DOHH2 (cell line): ENCODE measurements around the gene RAB37.

Source experiments
- H3F3A ChIP-seq: fragments of 200-600 bp; sonication (generic), shearing (Covaris generic); 2 replicates; pipeline ENCODE4 v1.6.0; 2016; ENCODE audit warnings: antibody characterized with exemption, mild to moderate bottlenecking; ENCODE audit not compliant: control insufficient read depth, insufficient read depth
- H3K27ac ChIP-seq: fragments of 200-600 bp; sonication (generic); 2 replicates; pipeline ENCODE4 v1.5.1; 2014; ENCODE audit warnings: low read depth, mild to moderate bottlenecking, low read length, moderate library complexity
- H3K27me3 ChIP-seq: fragments of 200-600 bp; sonication (generic); 2 replicates; pipeline ENCODE4 v1.6.1; 2014; ENCODE audit warnings: mild to moderate bottlenecking, low read length, mixed read lengths; ENCODE audit not compliant: control insufficient read depth
- H3K36me3 ChIP-seq: fragments of 200-600 bp; sonication (generic); 2 replicates; pipeline ENCODE4 v1.6.1; 2014; ENCODE audit warnings: mild to moderate bottlenecking, low read length, moderate library complexity, mixed read lengths; ENCODE audit not compliant: control insufficient read depth
- H3K4me1 ChIP-seq: fragments of 200-600 bp; sonication (generic); 2 replicates; pipeline ENCODE4 v1.6.1; 2014; ENCODE audit warnings: mild to moderate bottlenecking, low read length, mixed read lengths; ENCODE audit not compliant: control insufficient read depth
- H3K4me2 ChIP-seq: fragments of 200-600 bp; sonication (generic); 2 replicates; pipeline ENCODE4 v1.6.0; 2014; ENCODE audit warnings: mild to moderate bottlenecking, low read length, moderate library complexity
- H3K4me3 ChIP-seq: fragments of 200-600 bp; sonication (generic); 2 replicates; pipeline ENCODE4 v1.5.1; 2014; ENCODE audit warnings: mild to moderate bottlenecking, low read length, mixed read lengths
- H3K79me2 ChIP-seq: fragments of 200-600 bp; sonication (generic); 2 replicates; pipeline ENCODE4 v1.6.1; 2014; ENCODE audit warnings: mild to moderate bottlenecking, low read length, mixed read lengths; ENCODE audit not compliant: control insufficient read depth
- H3K9me2 ChIP-seq: fragments of 200-600 bp; sonication (generic); replicated peaks from 2 replicates; pipeline ENCODE4 v1.6.1; 2014; ENCODE audit warnings: mild to moderate bottlenecking, low read length, mixed read lengths; ENCODE audit not compliant: control insufficient read depth
- H3K9me3 ChIP-seq: fragments of 200-600 bp; sonication (generic); 2 replicates; pipeline ENCODE4 v1.6.1; 2014; ENCODE audit warnings: antibody characterized with exemption, low read length, mixed read lengths; ENCODE audit not compliant: control insufficient read depth, insufficient read depth
- H4K20me1 ChIP-seq: fragments of 200-600 bp; sonication (generic); 2 replicates; pipeline ENCODE4 v1.6.0; 2014; ENCODE audit warnings: low read depth, mild to moderate bottlenecking, antibody characterized with exemption, low read length, moderate library complexity; ENCODE audit not compliant: control insufficient read depth, insufficient read depth
- EZH2phosphoT487 ChIP-seq: fragments of 200-600 bp; sonication (generic); IDR thresholded peaks from 2 replicates; pipeline ENCODE4 v1.6.1; 2017; ENCODE audit warnings: borderline replicate concordance, mild to moderate bottlenecking, antibody characterized with exemption, low read length, moderate library complexity, mixed read lengths
- TF ChIP-seq, protein P1 (sequence below): fragments of 200-600 bp; sonication (generic); IDR thresholded peaks from one replicate; pipeline ENCODE4 v1.5.1; 2014; ENCODE audit warnings: antibody characterized with exemption, mild to moderate bottlenecking, low read depth, low read length; ENCODE audit not compliant: poor library complexity, severe bottlenecking

Gene RAB37

DNA sequence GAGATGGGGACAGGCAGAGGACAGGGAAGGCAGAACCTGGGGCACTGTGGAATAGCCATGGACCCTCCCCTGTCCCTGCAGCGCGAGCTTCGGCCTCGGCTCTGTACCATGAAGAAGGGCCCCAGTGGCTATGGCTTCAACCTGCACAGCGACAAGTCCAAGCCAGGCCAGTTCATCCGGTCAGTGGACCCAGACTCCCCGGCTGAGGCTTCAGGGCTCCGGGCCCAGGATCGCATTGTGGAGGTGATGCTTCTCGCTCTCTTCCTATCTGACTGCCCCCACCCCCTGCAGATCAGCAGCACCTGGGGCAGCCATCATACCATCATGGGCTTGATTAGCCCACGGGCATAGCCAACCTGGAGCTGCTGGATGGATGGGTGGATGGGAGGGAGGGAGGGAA lies 24.9 kb downstream of the RAB37 start:
- Histone ChIP-seq H3K27me3 (no peaks in the 10 kb centered on the region), H3K9me2 (no peaks in the 10 kb centered on the region), H3K36me3 (no peaks in the 10 kb centered on the region), H3K27ac (no peak overlapping the region), H3K4me1 (peaks cover 28% of the 10 kb centered on the region), H3K9me3 (no peaks in the 10 kb centered on the region), H3K4me3 (no peak overlapping the region), H3F3A (no peaks in the 10 kb centered on the region), H3K4me2 (no peak overlapping the region), H4K20me1 (peaks cover 20% of the 10 kb centered on the region; the same call in 1 of the 2 replicates), H3K79me2 (peaks cover 39% of the 10 kb centered on the region)
- no peak for TF ChIP-seq EZH2phosphoT487
- TF ChIP-seq, protein P1, sequence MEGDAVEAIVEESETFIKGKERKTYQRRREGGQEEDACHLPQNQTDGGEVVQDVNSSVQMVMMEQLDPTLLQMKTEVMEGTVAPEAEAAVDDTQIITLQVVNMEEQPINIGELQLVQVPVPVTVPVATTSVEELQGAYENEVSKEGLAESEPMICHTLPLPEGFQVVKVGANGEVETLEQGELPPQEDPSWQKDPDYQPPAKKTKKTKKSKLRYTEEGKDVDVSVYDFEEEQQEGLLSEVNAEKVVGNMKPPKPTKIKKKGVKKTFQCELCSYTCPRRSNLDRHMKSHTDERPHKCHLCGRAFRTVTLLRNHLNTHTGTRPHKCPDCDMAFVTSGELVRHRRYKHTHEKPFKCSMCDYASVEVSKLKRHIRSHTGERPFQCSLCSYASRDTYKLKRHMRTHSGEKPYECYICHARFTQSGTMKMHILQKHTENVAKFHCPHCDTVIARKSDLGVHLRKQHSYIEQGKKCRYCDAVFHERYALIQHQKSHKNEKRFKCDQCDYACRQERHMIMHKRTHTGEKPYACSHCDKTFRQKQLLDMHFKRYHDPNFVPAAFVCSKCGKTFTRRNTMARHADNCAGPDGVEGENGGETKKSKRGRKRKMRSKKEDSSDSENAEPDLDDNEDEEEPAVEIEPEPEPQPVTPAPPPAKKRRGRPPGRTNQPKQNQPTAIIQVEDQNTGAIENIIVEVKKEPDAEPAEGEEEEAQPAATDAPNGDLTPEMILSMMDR: no peak

DNA sequence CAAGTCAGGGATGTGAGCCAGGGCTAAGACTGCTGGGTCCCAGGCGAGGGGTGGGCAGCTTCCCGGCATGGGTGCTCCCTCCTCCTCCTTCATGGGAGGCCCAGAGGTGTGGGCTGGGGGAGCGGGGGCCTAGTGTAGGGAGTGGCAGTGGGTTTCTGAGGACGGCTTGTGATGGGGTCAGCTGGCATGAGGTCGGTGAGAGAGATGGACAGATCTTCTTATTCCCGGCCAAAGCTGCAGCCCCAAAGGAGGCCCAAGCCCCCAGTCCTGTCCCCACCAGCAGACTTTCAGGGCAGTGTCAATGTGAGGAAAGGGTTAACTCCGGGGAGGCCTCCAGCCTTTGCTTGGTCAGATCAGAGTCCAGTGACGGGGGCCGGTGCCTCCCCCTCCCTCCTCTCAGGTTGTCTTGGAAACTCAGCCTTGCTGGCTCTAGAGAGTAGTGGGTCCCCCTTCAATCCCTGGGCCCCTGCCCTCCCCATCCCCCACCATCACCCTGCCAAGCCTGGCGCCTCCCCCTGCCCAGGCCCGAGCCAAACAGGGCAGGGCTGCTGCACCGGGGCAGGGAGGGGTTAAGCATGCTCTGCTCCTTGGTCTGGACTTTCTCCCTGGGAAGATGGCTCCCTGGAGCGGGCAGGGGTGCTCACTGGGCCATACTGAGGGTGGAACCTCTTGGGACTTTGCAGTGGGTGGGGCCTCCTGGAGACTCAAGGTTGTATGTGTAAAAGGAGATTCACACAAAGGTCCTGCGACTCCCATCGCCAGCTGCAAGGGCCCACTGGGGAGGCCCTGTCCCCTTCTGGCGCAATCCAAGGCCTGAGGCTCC lies 26.7 kb downstream of the RAB37 start:
- no peaks in the 10 kb centered on the region for H3K27me3 ChIP-seq
- no peak overlapping the region for H3K4me3 ChIP-seq
- H3K4me1 ChIP-seq: peaks cover 12% of the 10 kb centered on the region
- H4K20me1 ChIP-seq: peaks cover 9% of the 10 kb centered on the region; the same call in 1 of the 2 replicates
- H3K9me2 ChIP-seq: no peaks in the 10 kb centered on the region
- peaks cover 21% of the 10 kb centered on the region for H3K79me2 ChIP-seq
- TF ChIP-seq EZH2phosphoT487: no peak
- TF ChIP-seq, protein P1: no peak
- no peaks in the 10 kb centered on the region for H3K9me3 ChIP-seq
- H3F3A ChIP-seq: no peaks in the 10 kb centered on the region
- H3K4me2 ChIP-seq: no peak overlapping the region
- H3K36me3 ChIP-seq: peaks cover 4% of the 10 kb centered on the region
- H3K27ac ChIP-seq: no peak overlapping the region

DNA sequence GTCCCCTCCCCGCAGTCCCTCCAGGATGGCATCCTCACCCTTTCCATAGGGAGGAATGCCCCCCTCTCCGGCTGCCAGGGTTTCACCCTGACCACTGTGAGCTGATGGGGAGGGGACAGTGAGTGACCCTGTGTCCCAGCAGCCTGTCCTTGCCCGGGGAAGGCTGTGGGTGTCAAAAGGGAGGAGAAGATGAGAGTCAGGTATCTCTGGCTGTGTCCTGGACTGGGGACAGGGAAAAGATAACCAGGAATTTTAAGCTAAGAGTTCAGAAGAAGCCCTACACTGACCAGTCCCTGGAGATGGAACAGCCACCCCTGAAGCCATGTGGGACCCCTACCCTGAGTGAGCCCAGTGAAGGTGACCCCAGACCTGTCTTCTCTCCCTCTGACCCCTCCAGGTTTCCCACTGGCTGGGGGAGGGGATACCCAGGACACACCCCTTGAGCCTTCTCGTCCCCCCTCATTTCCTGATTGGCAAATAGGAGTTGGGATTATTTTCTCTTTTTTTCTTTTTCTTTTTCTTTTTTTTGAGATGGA lies 27.8 kb downstream of the RAB37 start:
- no peaks in the 10 kb centered on the region for H3K9me3 ChIP-seq
- peaks cover 15% of the 10 kb centered on the region for H3K36me3 ChIP-seq
- peaks cover 2% of the 10 kb centered on the region for H3K4me1 ChIP-seq
- H4K20me1 ChIP-seq: 0 out of 2 replicates have a peak, but pooled peaks cover 6% of the 10 kb centered on the region
- no peak overlapping the region for H3K27ac ChIP-seq
- H3K79me2 ChIP-seq: peaks cover 12% of the 10 kb centered on the region
- no peak overlapping the region for H3K4me2 ChIP-seq
- no peaks in the 10 kb centered on the region for H3K9me2 ChIP-seq
- no peaks in the 10 kb centered on the region for H3K27me3 ChIP-seq
- no peaks in the 10 kb centered on the region for H3F3A ChIP-seq
- no peak overlapping the region for H3K4me3 ChIP-seq
- TF ChIP-seq, protein P1: no peak
- no peak for TF ChIP-seq EZH2phosphoT487
